ENCODE data around the gene SELENON. TPM values are rescaled to one million over a fixed set of nuclear protein-coding genes. Genes with fewer than 3 reads are reported as not detected.

The SELENON gene
- total RNA-seq, 2 experiments from 2014 or later = 9.9 to 28.3 TPM

GRCh38 chr1:25809283-25809926 is 9.4 kb downstream of the SELENON start:
- H3K79me2 ChIP-seq (ENCODE audit: insufficient read depth, low read depth, low read length) = no peaks in the 10 kb centered on the region
- intact Hi-C loops (cut with micrococcal nuclease; ENCODE audit: unreplicated experiment) = no loop called here
- no TSS peak for BruUV-seq (replicated peaks)
- no peaks in the 10 kb centered on the region for H3K36me3 ChIP-seq (ENCODE audit: insufficient read depth, low read length)
- peak overlapping the region; percentile 43 for H3K27ac ChIP-seq (ENCODE audit: low read depth, low read length, poor library complexity, severe bottlenecking)
- H3K4me1 ChIP-seq (ENCODE audit: insufficient read depth, low read length, poor library complexity, severe bottlenecking) = peaks cover 21% of the 10 kb centered on the region
- ChIA-PET POLR2A (interaction anchor here (0.6 to 1.4 kb wide), 2 partner anchors 9 to 10 kb away, joined by 3 to 6 read pairs; partner anchors contain the start of genes MTFR1L and SELENON), CTCF (ENCODE audit: unreplicated experiment) (interaction anchor here (1.0 to 1.7 kb wide), 4 partner anchors 200 to 289 kb away, joined by 3 to 7 read pairs (median 4); no protein-coding TSS in a partner anchor)
- peak; percentile 77 for DNase-seq (ENCODE audit: low spot score)
- peak overlapping the region; percentile 52; the same call in 1 of the 2 replicates for H2AFZ ChIP-seq (ENCODE audit: low read length)
- peak overlapping the region; percentile 61 for H3K4me2 ChIP-seq (ENCODE audit: low read length)
- TF ChIP-seq CTCF (conservative IDR thresholded peaks at IDR 0.05; ENCODE audit: low read length) (no peak), EZH2phosphoT487 (IDR thresholded peaks at IDR 0.05; ENCODE audit: borderline replicate concordance, low read depth, low read length) (no peak)
- no peaks in the 10 kb centered on the region for H3K9me2 ChIP-seq (ENCODE audit: insufficient read depth, low read length)
- H3K4me3 ChIP-seq (ENCODE audit: low read depth, low read length, poor library complexity, severe bottlenecking) = no peak overlapping the region
- H4K20me1 ChIP-seq (ENCODE audit: insufficient read depth, low read length) = no peaks in the 10 kb centered on the region
- H3K9me3 ChIP-seq (ENCODE audit: low read length) = no peaks in the 10 kb centered on the region

- Histone ChIP-seq H3K27ac (ENCODE audit: low read depth, low read length, poor library complexity, severe bottlenecking) (peak overlapping the region; percentile 43), H3K4me1 (ENCODE audit: insufficient read depth, low read length, poor library complexity, severe bottlenecking) (peaks cover 21% of the 10 kb centered on the region), H3K9me3 (ENCODE audit: low read length) (no peaks in the 10 kb centered on the region), H2AFZ (ENCODE audit: low read length) (peak overlapping the region; percentile 52; the same call in 1 of the 2 replicates), H4K20me1 (ENCODE audit: insufficient read depth, low read length) (no peaks in the 10 kb centered on the region), H3K9me2 (ENCODE audit: insufficient read depth, low read length) (no peaks in the 10 kb centered on the region), H3K79me2 (ENCODE audit: insufficient read depth, low read depth, low read length) (no peaks in the 10 kb centered on the region), H3K4me3 (ENCODE audit: low read depth, low read length, poor library complexity, severe bottlenecking) (no peak overlapping the region), H3K36me3 (ENCODE audit: insufficient read depth, low read length) (no peaks in the 10 kb centered on the region), H3K4me2 (ENCODE audit: low read length) (peak overlapping the region; percentile 61)
- ChIA-PET CTCF (ENCODE audit: unreplicated experiment) (interaction anchor here (1.0 to 1.7 kb wide), 4 partner anchors 201 to 289 kb away, joined by 3 to 7 read pairs (median 4); no protein-coding TSS in a partner anchor), POLR2A (interaction anchor here (0.6 to 1.4 kb wide), 3 partner anchors 9 to 288 kb away, joined by 3 to 6 read pairs (median 3); partner anchors contain the start of genes MTFR1L and SELENON)
- BruUV-seq (replicated peaks) = no TSS peak
- TF ChIP-seq EZH2phosphoT487 (IDR thresholded peaks at IDR 0.05; ENCODE audit: borderline replicate concordance, low read depth, low read length) (no peak), CTCF (conservative IDR thresholded peaks at IDR 0.05; ENCODE audit: low read length) (peak; percentile 55)
- intact Hi-C loops (cut with micrococcal nuclease; ENCODE audit: unreplicated experiment) = loop anchor here (1.0 to 5.0 kb wide), 4 partner anchors 193 to 306 kb away; partner anchors contain the start of gene MAN1C1
- peak; percentile 44 for DNase-seq (ENCODE audit: low spot score)
Measured at GRCh38 chr1:25809929-25810328, 9.9 kb downstream of the SELENON start.
